SH-SY5Y (cell line): Measurements from ENCODE around the gene ADD1.

Source experiments
- GATA2 ChIP-seq: IDR thresholded peaks from 2 replicates; pipeline ENCODE4 v1.6.1; 2011; ENCODE audit warnings: mild to moderate bottlenecking, low read depth, low read length
- GATA3 ChIP-seq: IDR thresholded peaks from 2 replicates; pipeline ENCODE4 v1.6.1; 2011; ENCODE audit warnings: low read depth, mild to moderate bottlenecking, low read length, moderate library complexity

GRCh38 chr4:2914256-2915126, 70.8 kb downstream of the ADD1 start:
- no peak for TF ChIP-seq GATA3
- TF ChIP-seq GATA2 = no peak
